Endometrium (tissue), 2 donors: ENCODE measurements around the gene KIF21A.
"Not testable (repeated sequence)": the region's sequence is repeated elsewhere in the genome, so short reads cannot be mapped to it uniquely, and the experiment has no call there.

Source experiments
- FAIRE-seq: peaks from 2 replicates; lab custom pipeline; 2012; peaks lifted over from hg19 to GRCh38; lab: Jason Lieb, UNC
- donor health status: control.
- donor health status: control.

The KIF21A gene

GRCh38 chr12:39344926-39345325 lies 98.0 kb downstream of the KIF21A start:
- FAIRE-seq, result no peak

GRCh38 chr12:39343665-39344064 lies 99.3 kb downstream of the KIF21A start:
- no peak for FAIRE-seq

DNA sequence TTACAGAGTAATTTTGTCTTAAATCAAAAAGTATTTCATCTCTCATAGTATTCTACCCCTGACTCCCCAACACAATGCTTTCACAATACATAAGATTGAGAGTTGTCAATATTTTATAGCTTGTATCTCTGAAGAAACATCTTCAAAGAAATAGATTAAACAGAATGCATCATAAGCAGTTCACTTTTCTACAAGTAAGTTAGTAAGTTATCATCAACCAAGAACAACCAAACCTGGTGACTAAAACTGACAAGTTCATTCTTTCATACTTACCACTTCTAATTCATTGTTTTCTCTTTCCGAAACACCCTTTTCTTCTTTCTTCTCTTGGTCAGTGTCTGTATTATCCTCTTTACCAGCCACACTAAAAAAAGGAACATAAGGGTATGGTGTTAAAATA lies 101.2 kb downstream of the KIF21A start:
- no peak for FAIRE-seq

- FAIRE-seq, result no peak
Observed at GRCh38 chr12:39341179-39341578, 101.7 kb downstream of the KIF21A start.

- FAIRE-seq, result no peak
Observed at GRCh38 chr12:39332661-39333175, 110.2 kb downstream of the KIF21A start.

GRCh38 chr12:39331539-39332261 lies 111.2 kb downstream of the KIF21A start:
- no peak for FAIRE-seq

DNA sequence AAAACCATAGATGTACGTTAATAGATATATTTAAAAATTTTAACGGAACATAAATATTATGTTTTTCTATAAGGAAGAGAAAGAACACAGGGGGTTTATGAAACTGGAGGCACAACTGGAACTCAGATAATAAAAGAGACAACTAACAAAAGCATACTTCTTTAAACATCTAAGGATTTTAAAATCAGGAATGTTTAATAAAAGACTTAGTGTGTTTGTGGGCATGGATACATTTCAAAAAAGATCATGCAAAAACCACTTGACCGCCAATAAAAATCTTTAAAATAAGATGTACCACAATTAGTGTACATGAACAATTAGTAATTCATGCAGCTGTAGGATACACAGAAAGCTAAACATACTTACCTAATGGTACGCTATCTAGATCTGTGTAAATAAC lies 113.0 kb downstream of the KIF21A start:
- FAIRE-seq, result no peak

GRCh38 chr12:39329018-39329417 lies 113.9 kb downstream of the KIF21A start:
- FAIRE-seq, result no peak

DNA sequence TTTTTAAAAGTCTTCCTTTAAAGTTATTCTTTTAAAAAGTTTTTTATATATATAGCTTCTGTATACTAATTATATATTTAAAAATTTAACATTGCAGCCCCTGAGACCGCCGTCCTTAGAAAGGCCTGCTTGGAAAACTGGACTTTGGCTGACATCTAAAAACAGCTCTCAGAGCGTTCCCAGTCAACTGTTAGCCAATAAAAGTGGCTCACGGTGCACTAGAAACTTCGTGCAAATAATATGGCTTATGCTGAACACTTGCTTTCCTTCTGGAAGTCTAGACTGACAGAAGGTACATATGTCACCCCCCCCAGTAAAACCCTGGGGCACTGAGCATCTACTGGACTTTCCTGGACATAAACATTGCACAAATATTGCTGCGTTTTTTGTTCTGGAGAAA lies 115.0 kb downstream of the KIF21A start:
- no peak for FAIRE-seq

DNA sequence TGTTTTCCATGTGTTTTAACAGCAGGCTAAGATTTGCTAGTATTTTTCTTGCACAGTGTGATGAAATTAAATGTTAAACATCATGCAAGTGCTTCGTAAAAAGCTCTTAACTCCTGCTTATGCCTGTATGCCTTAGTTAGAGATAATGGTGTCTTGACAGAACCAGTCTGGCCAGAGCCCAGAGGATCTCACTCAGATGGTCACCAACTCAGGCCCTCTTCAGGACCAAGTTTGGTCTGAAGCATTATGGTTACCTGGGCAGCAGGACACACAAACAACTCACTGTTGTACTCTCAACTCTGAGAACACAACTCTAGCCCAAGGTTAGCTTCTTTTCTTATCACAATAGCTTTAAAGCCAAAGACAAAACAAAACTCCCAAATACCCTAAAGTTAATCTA lies 115.4 kb downstream of the KIF21A start:
- no peak for FAIRE-seq

DNA sequence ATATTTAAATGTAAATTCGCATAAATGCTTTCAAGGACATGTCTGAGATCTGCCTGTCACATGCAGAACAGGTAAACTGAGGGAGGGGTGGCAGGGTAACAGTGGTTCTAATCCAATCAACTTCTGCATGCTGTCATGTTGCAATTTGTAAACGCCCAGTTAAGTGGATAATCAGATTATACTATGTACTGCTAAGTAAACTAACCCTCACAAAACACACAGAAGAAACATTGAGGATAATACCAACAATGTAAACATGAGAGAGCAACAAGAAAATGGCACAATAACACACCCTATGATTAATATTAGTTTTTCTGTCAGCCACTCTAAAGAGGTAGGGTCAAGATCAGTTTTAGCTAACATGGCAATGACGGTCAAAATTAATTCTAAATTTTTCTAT lies 123.7 kb downstream of the KIF21A start:
- no peak for FAIRE-seq

GRCh38 chr12:39314547-39314946 lies 128.4 kb downstream of the KIF21A start:
- FAIRE-seq, result no peak

DNA sequence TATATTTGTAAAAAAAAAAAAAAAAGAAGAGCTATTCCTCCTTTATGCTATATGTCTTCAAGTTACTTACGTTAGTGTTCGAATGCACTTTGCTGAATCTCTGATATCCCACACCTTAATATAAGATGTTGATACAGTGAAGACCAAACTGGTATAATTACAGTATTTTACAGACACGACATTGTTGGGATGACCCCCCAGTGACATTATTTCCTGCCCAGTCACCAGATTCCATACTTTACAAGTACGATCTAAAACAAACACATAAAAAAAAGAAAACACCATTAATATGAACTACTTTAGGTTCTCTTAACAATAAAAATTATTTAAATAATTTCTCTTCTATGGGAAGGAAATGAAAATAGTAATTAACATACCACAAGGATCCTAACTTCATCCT lies 133.4 kb downstream of the KIF21A start:
- FAIRE-seq, result no peak

DNA sequence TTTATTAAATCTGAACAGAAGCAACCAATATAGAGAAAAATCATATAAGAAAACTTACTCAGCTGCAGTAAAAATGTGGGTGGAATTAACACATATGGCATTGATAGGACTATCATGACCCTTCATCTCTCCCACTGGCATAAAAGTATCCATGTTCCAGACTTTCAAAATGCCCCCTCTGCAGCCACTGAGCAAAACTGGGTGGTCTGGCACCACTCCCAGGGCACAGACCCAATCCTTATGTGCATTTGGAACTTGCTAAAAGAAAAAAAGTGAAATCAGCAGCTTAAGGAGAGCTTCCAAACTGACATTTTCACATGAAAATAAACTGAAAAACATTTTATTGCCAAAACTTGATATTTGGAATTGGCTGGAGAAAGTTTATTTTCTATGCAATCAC lies 141.5 kb downstream of the KIF21A start:
- FAIRE-seq, result no peak

- no peak for FAIRE-seq
Observed at GRCh38 chr12:39300799-39301198, 142.1 kb downstream of the KIF21A start.

- FAIRE-seq, result no peak
Observed at GRCh38 chr12:39297891-39298290, 145.0 kb downstream of the KIF21A start.

GRCh38 chr12:39296496-39296895 lies 146.4 kb downstream of the KIF21A start:
- FAIRE-seq, result no peak

DNA sequence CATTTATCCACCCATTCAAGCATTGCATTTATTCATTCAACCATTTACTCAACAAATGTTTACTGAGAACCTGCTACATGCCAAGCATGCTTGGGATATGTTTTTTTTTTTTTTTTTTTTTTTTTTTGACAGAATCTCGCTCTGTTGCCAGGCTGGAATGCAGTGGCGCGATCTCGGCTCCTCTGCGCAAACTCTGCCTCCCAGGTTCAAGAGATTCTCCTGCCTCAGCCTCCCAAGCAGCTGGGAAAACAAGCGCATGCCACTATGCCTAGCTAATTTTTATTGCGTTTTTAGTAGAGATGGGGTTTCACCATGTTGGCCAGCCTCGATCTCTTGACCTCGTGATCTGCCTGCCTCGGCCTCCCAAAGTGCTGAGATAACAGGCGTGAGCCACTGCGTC lies 147.3 kb downstream of the KIF21A start:
- not testable (repeated sequence) for FAIRE-seq

DNA sequence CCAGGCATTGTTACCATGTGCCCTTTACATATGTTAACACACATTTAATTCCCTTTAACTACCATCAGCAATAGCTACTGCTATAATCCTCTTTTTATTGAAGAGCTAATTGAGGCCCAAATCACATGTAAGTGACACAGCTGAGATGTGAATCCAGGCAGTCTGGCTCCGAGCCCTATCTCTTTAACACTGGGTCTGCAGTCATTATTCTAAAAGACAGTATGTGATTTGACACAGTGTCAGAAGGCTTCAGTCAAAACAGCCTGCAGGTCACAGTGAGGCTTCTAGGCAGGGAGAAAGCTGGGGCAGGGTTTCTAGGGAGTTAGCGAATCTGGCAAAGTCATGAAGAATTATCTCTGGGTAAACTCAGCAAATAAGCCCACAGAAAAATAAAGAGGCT lies 148.2 kb downstream of the KIF21A start:
- FAIRE-seq, result no peak

DNA sequence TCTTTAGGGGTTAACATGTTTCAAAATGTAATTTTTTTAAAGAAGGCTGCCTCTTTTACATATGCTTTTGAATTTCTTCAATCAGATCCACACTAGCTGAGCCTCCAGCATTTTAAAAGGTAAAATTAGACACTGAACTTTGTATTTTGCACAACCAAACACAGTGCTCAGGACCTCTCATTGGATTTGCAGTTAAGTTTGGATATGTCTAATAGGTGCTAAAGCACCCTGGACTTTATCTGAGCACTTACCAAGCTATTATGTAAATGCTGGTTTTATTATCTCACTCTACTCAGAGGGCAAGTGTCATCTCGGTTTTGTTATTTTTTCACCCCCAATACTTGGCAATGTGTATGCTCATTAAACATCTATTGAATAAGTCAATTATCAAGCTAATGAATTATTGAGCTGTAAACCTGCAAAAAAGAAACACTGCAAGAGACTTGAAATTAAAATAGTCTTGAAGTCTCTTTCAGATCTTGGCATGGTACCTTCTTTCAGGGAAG lies 150.7 kb downstream of the KIF21A start:
- no peak for FAIRE-seq

- FAIRE-seq, result no peak
Observed at GRCh38 chr12:39287817-39288216, 155.1 kb downstream of the KIF21A start.

GRCh38 chr12:39287409-39287808 lies 155.5 kb downstream of the KIF21A start:
- no peak for FAIRE-seq

DNA sequence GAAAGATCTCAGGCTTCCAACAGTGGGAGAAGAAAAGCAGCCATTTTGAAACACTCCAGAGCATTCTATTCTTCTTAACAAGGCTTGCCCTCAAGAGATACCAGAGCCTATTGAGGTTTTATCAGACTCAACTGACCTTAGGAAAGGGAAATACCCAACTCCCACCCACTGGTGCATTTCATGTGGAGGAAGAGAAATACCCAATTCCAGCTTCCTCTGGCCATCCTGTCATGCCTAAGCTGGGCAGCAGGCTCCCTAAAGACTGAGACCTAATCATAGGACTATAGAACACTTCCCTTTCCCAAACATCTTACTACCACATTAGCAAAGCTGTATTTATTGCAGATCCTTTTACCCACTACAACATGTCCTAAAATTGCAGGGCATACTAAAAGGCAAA lies 164.5 kb downstream of the KIF21A start:
- no peak for FAIRE-seq

- FAIRE-seq, result no peak
Observed at GRCh38 chr12:39277416-39277815, 165.5 kb downstream of the KIF21A start.
